Body of pancreas (tissue), 4 donors: ENCODE measurements around the gene KRT71.

Source experiments
- CTCF ChIP-seq, 7 experiments: fragments of 450-650 bp in 4 of 7; fragments of 200-600 bp in 3 of 7; sonication (generic) in 3 of 7; IDR thresholded peaks; one replicate each; pipeline ENCODE4 v1.5.1; 2016 to 2019; ENCODE audit warnings: antibody characterized with exemption in 7 of 7
- POLR2A ChIP-seq, 3 donors: fragments of 450-650 bp; IDR thresholded peaks; one replicate each; pipeline ENCODE4 v1.6.1; 2016; ENCODE audit warnings: antibody characterized with exemption in 3 of 3, mild to moderate bottlenecking in 2 of 3

GRCh38 chr12:52561880-52562449, 9.0 kb upstream of the KRT71 start:
- TF ChIP-seq CTCF (IDR thresholded peaks at IDR 0.05) (peak in 2 of 7 experiments; percentile 23), POLR2A (IDR thresholded peaks at IDR 0.05) (no peak)
